ENCODE results near the gene WDR27. TPM values are rescaled to one million over a fixed set of nuclear protein-coding genes. Genes with fewer than 3 reads are reported as not detected.

The WDR27 gene
- total RNA-seq, 2 donors from 2014 or later: 17.4 to 43.8 TPM

DNA sequence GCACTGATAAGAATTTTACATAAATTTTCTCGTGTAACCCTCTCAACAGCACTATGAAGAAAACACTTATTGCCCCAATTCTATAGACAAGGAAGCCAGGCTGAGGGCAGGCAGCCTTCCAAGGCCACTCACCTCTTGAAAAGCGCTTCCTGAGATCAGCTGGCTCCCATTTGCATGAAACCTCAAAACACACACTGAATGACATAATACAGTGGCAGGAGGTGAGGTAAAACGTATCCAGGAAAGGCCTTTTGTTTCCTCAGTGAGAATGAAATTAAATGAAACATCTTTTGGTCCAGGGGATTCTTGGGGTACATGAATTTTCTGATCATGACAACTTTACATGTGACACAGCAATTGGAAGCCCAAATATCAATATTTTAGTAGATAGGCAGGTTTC is 112.5 kb downstream of the WDR27 start:
- H3K27me3 ChIP-seq: no peaks in the 10 kb centered on the region
- no peak overlapping the region for H3K27ac ChIP-seq
- H3K9me3 ChIP-seq: no peaks in the 10 kb centered on the region
- no peaks in the 10 kb centered on the region for H3K36me3 ChIP-seq
- intact Hi-C loops (cut with DNase I): no loop called here
- TF ChIP-seq, protein P1, sequence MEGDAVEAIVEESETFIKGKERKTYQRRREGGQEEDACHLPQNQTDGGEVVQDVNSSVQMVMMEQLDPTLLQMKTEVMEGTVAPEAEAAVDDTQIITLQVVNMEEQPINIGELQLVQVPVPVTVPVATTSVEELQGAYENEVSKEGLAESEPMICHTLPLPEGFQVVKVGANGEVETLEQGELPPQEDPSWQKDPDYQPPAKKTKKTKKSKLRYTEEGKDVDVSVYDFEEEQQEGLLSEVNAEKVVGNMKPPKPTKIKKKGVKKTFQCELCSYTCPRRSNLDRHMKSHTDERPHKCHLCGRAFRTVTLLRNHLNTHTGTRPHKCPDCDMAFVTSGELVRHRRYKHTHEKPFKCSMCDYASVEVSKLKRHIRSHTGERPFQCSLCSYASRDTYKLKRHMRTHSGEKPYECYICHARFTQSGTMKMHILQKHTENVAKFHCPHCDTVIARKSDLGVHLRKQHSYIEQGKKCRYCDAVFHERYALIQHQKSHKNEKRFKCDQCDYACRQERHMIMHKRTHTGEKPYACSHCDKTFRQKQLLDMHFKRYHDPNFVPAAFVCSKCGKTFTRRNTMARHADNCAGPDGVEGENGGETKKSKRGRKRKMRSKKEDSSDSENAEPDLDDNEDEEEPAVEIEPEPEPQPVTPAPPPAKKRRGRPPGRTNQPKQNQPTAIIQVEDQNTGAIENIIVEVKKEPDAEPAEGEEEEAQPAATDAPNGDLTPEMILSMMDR (IDR thresholded peaks at IDR 0.05): no peak
- H3K4me3 ChIP-seq: no peak overlapping the region
- no peaks in the 10 kb centered on the region for H3K4me1 ChIP-seq
- no peak overlapping the region for H3K9ac ChIP-seq (ENCODE audit: low read depth in 2 of 2, low read length in 2 of 2)
- peak; percentile 37 for DNase-seq

DNA sequence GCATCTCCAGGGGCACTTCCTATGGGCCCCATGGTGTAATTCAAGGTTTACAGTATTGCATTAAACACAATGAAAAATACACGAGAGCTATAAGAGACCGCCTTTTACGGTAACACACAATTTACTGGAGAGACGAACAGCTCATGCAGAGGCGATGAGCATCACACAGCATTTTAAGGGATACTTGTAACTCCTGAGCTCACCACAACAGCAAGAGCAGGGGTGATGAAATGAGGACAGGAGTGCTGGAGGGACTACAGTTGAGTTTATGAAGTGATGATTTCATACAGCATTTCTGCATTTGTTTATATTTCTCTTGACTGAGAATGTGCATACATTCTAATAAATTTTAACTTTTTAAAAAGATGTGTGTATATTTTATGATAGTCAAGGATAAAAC is 113.9 kb downstream of the WDR27 start:
- DNase-seq: no peak
- Histone ChIP-seq H3K27ac (no peak overlapping the region), H3K4me1 (no peaks in the 10 kb centered on the region), H3K9me3 (no peaks in the 10 kb centered on the region), H3K27me3 (no peaks in the 10 kb centered on the region), H3K4me3 (no peak overlapping the region), H3K36me3 (no peaks in the 10 kb centered on the region), H3K9ac (ENCODE audit: low read depth in 2 of 2, low read length in 2 of 2) (no peak overlapping the region)
- TF ChIP-seq, protein P1 (IDR thresholded peaks at IDR 0.05): no peak
- intact Hi-C loops (cut with DNase I): no loop called here

DNA sequence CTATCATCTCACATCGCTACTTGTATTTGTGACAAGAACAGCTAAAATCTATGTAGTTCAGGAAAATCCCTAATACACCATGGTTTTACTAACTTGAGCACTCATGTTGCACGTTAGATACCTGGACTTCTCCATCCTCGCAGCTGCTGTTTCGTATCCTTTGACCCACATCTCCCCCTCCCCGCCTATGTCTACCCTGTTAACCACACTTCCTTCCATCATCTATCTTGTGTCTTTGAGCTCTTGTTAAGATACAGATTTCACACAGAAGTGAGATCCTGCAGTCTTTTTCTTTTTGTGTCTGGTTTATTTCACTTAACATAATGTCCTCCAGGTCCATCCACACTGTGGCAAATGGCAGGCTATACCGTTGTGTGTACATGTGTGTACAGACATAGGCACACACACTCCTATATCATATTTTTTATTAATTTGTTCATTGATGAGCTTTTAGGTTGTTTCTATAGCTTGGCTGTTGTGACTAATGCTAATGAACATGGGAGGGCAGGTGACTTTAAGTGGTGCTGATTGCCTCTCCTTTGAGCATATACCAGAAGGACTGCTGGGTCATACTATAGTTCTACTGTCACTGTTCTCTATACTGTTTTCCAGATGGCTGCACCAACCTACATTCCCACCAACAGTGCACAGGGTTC is 117.8 kb downstream of the WDR27 start:
- TF ChIP-seq, protein P1 (IDR thresholded peaks at IDR 0.05): no peak
- no peak for DNase-seq
- intact Hi-C loops (cut with DNase I): no loop called here
- H3K4me1 ChIP-seq: no peaks in the 10 kb centered on the region
- no peak overlapping the region for H3K4me3 ChIP-seq
- H3K36me3 ChIP-seq: no peaks in the 10 kb centered on the region
- no peak overlapping the region for H3K9ac ChIP-seq (ENCODE audit: low read depth in 2 of 2, low read length in 2 of 2)
- no peaks in the 10 kb centered on the region for H3K9me3 ChIP-seq
- no peaks in the 10 kb centered on the region for H3K27me3 ChIP-seq
- H3K27ac ChIP-seq: no peak overlapping the region

DNA sequence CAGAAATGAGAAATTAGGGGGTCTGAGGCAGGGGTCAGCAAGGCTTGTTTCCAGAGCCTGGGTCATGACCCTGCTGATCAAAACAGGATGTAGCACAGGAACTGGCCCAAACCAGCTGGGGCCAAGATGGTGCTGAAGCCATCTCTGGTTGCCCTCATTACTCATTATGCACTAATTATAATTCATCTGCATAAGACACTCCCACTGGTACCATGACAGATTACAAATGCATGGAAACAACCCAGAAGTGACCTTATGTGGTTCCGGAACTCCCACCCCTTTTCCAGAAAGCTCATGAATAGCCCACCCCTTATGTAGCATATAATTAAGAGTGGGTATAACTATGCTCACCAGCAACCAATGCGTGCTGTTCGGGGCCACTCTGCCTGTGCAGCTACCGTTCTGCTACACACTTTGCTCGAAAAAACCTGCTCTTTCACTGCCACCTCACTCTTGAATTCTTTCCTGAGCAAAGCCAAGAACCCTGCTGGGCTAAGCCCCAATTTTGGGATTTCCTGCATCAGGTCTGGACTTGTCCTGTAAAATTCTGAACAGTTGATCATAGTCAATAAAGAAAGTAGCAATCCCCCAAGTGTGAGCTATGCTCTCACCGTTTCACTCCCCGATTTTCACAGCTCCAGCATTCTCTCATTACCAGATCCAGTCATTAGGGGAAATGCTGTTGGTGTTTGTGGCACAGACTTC is 122.3 kb downstream of the WDR27 start:
- no peak for DNase-seq
- TF ChIP-seq, protein P1 (IDR thresholded peaks at IDR 0.05): no peak
- H3K27me3 ChIP-seq: no peaks in the 10 kb centered on the region
- no peaks in the 10 kb centered on the region for H3K36me3 ChIP-seq
- intact Hi-C loops (cut with DNase I): no loop called here
- H3K27ac ChIP-seq: no peak overlapping the region
- no peaks in the 10 kb centered on the region for H3K9me3 ChIP-seq
- H3K9ac ChIP-seq (ENCODE audit: low read depth in 2 of 2, low read length in 2 of 2): no peak overlapping the region
- no peaks in the 10 kb centered on the region for H3K4me1 ChIP-seq
- H3K4me3 ChIP-seq: no peak overlapping the region

DNA sequence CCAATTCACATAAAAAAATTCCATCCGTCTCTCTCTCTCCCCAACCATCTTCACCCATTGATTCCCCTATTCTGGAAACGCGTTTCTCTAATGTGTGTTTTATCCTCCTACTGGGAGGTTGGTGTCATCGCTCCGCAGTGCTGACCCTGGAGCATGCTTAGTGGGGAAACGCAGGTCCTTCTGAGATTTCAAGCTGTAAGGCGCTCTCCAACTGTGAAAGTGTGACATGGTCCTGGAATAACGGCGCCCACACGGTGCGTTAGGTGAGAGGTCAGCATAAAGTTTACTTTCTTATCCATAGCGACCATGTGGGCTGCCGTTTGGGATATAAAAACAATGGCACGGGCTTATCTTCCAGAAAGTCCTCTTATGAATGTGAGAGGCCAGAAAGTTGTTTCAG is 123.9 kb downstream of the WDR27 start:
- no peak overlapping the region for H3K4me3 ChIP-seq
- H3K4me1 ChIP-seq: no peaks in the 10 kb centered on the region
- no peaks in the 10 kb centered on the region for H3K27me3 ChIP-seq
- DNase-seq: no peak
- intact Hi-C loops (cut with DNase I): no loop called here
- no peaks in the 10 kb centered on the region for H3K36me3 ChIP-seq
- no peaks in the 10 kb centered on the region for H3K9me3 ChIP-seq
- no peak overlapping the region for H3K9ac ChIP-seq (ENCODE audit: low read depth in 2 of 2, low read length in 2 of 2)
- TF ChIP-seq, protein P1 (IDR thresholded peaks at IDR 0.05): no peak
- no peak overlapping the region for H3K27ac ChIP-seq
